Gastroesophageal sphincter (tissue), 4 donors: ENCODE data around the gene CAMSAP3. TPM values are rescaled to one million over a fixed set of nuclear protein-coding genes. Genes with fewer than 3 reads are reported as not detected.
A peak's percentile ranks its signal among the peaks of the same experiment; 100 is the strongest.

ENCODE experiments used
- ATAC-seq: fragments of 150-250 bp; one replicate; pipeline ENCODE4 v1.9.1; 2016; ENCODE audit warnings: mild to moderate bottlenecking, moderate library complexity
- H3K27ac ChIP-seq, 4 donors: fragments of 200-600 bp; sonication (generic) in 3 of 4; 1 replicate in 3 of 4; 2 replicates in 1 of 4; pipeline ENCODE4 v1.5.1; 2016 to 2019
- H3K27me3 ChIP-seq: fragments of 200-600 bp; sonication (generic); one replicate; pipeline ENCODE4 v1.5.1; 2019
- H3K36me3 ChIP-seq, 2 donors: fragments of 200-600 bp; sonication (generic); one replicate each; pipeline ENCODE4 v1.5.1; 2019; ENCODE audit warnings: control low read depth in 1 of 2
- H3K4me1 ChIP-seq, 3 donors: fragments of 200-600 bp; sonication (generic); 1 replicate in 2 of 3; 2 replicates in 1 of 3; pipeline ENCODE4 v1.5.1; 2016 to 2019; ENCODE audit warnings: control low read depth in 2 of 3
- H3K4me3 ChIP-seq, 2 donors: fragments of 200-600 bp; sonication (generic); one replicate each; pipeline ENCODE4 v1.5.1; 2019; ENCODE audit warnings: mild to moderate bottlenecking in 1 of 2, moderate library complexity in 1 of 2
- H3K9me3 ChIP-seq, 3 donors: fragments of 200-600 bp; sonication (generic); one replicate each; pipeline ENCODE4 v1.5.1; 2017 to 2019; ENCODE audit warnings: control low read depth in 2 of 3
- EP300 ChIP-seq: sonication (generic); formaldehyde crosslinking; IDR thresholded peaks from one replicate; pipeline ENCODE4 v1.6.1; 2017; ENCODE audit warnings: antibody characterized with exemption, mild to moderate bottlenecking
- POLR2A ChIP-seq, 2 donors: fragments of 450-650 bp; IDR thresholded peaks; one replicate each; pipeline ENCODE4 v1.6.1; 2017; ENCODE audit warnings: antibody characterized with exemption in 2 of 2, mild to moderate bottlenecking in 2 of 2, moderate library complexity in 1 of 2
- POLR2AphosphoS5 ChIP-seq: sonication (generic); formaldehyde crosslinking; IDR thresholded peaks from one replicate; pipeline ENCODE4 v1.6.1; 2017; ENCODE audit warnings: antibody characterized with exemption
- WGBS, 2 donors: methylation state at CpG; one replicate each; pipeline ENCODE4 v1.1.5; 2018; ENCODE audit warnings: low coverage in 1 of 2; 5-methylcytosine and 5-hydroxymethylcytosine counted together
- total RNA-seq, 4 donors: library from RNA; depleted of rRNA; stranded (reverse); fragments of >200 nt; gene quantifications; one replicate each; pipeline ENCODE4 v1.1.0, GENCODE V29; 2016
- TF ChIP-seq, protein P1 (sequence below), 4 experiments: fragments of 200-600 bp in 2 of 4; fragments of 450-650 bp in 2 of 4; sonication (generic) in 1 of 4; IDR thresholded peaks; one replicate each; pipeline ENCODE4 v1.5.1; 2017 to 2019; ENCODE audit warnings: antibody characterized with exemption in 4 of 4, mild to moderate bottlenecking in 2 of 4, moderate library complexity in 2 of 4

The CAMSAP3 gene
- total RNA-seq, 4 donors from 2014 or later, result 0.46 to 2.1 TPM; not detected in 2

DNA sequence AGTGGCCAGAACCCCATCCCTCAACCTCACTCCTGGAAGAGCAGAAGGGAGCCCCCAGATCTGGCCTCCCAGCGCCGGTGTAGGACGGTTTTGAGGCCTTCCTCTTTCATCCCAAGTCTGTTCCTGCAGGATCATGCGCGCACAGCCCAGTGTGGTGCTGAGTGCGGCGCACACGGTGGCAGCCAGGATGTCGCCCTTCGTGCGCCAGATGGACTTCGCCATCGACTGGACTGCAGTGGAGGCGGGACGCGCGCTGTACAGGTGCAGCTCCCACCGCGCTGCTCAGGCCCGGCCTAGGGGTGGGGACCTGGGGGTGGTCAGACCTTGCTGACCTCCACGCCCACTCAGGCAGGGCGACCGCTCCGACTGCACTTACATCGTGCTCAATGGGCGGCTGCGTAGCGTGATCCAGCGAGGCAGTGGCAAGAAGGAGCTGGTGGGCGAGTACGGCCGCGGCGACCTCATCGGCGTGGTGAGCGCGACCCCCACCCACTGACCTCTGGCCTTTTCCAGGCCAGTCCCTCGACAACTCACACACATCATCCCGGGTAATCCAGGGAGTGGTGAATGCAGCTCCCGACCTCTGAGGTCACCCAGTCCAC lies 45.4 kb upstream of the CAMSAP3 start:
- Histone ChIP-seq H3K4me3 (no peak overlapping the region), H3K9me3 (no peaks in the 10 kb centered on the region), H3K27me3 (no peaks in the 10 kb centered on the region), H3K36me3 (peaks cover 0 to 68% of the 10 kb centered on the region in 2 donors), H3K27ac (peak overlapping the region in 2 of 4 donors; percentile 42 to 72), H3K4me1 (peaks cover 0 to 16% (median 0%) of the 10 kb centered on the region in 3 donors)
- no peak for ATAC-seq
- TF ChIP-seq POLR2A (IDR thresholded peaks at IDR 0.05), result no peak
- TF ChIP-seq POLR2AphosphoS5, result no peak
- TF ChIP-seq EP300, result no peak
- TF ChIP-seq, protein P1, sequence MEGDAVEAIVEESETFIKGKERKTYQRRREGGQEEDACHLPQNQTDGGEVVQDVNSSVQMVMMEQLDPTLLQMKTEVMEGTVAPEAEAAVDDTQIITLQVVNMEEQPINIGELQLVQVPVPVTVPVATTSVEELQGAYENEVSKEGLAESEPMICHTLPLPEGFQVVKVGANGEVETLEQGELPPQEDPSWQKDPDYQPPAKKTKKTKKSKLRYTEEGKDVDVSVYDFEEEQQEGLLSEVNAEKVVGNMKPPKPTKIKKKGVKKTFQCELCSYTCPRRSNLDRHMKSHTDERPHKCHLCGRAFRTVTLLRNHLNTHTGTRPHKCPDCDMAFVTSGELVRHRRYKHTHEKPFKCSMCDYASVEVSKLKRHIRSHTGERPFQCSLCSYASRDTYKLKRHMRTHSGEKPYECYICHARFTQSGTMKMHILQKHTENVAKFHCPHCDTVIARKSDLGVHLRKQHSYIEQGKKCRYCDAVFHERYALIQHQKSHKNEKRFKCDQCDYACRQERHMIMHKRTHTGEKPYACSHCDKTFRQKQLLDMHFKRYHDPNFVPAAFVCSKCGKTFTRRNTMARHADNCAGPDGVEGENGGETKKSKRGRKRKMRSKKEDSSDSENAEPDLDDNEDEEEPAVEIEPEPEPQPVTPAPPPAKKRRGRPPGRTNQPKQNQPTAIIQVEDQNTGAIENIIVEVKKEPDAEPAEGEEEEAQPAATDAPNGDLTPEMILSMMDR (IDR thresholded peaks at IDR 0.05), result no peak
- 91% methylated on average over 6 of the region's 41 CpGs; no CpG with 5 or more reads in 1 of the 2 donors for WGBS, 2 donors

DNA sequence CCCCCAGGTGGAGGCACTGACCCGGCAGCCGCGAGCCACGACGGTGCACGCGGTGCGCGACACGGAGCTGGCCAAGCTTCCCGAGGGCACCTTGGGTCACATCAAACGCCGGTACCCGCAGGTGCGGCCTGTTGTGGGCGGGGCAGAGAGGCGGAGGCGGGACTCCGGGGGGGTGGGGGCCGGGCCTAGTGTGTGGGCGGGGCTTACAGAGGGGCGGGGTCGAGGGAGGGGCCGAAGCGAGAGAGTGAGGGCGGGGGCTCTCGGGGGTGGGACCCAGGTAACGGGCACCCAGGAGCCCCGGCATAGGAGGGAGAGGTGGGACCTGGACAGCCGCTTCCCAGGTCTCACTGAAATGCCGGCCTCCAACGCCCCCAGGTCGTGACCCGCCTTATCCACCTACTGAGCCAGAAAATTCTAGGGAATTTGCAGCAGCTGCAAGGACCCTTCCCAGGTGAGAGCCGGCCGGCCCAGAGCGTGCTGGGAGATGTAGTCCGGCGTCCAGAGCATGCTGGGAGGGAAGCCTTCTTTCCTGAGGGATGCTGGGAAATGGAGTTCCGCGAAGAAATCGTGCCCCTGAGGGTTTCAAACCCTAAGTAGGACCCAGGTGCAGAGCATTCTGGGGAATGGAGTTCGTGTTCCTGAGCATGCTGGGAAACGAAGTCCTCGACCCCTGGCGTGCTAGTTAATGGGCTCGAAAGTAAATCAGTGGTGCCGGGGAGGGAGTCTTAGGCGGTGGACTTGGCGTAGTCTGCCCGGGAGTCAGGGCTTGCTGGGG lies 44.5 kb upstream of the CAMSAP3 start:
- peak; percentile 92 for ATAC-seq
- WGBS, 2 donors, result 0% methylated on average over 1 of the region's 51 CpGs; no CpG with 5 or more reads in 1 of the 2 donors

DNA sequence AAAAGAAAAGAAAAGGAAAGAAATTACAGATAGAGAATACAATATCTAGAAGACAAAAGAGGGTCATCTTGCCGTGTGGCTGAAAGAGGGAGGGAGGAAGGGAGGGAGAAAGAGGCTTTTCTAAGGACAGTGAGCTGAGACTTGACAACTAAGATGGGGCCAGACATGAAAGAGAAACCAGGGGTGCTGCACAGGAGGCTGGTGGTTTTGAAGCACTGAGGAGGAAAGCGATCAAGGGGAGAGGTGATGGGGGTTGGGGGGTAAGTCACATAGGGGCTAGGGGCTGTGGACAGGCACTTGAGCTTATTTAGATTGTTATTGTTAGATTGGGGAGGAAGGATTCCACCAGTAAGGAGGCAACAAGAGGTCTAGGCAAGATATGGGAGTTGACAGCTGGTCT lies 42.9 kb upstream of the CAMSAP3 start:
- peaks cover 0 to 16% (median 0%) of the 10 kb centered on the region in 3 donors for H3K4me1 ChIP-seq
- TF ChIP-seq POLR2A (IDR thresholded peaks at IDR 0.05) (no peak), POLR2AphosphoS5 (no peak), EP300 (no peak)
- TF ChIP-seq, protein P1 (IDR thresholded peaks at IDR 0.05), result no peak
- H3K4me3 ChIP-seq, result no peak overlapping the region
- 0 to 50% methylated on average over 1 to 2 of the region's 2 CpGs for WGBS, 2 donors
- ATAC-seq, result no peak
- H3K36me3 ChIP-seq, result peaks cover 0 to 72% of the 10 kb centered on the region in 2 donors
- no peaks in the 10 kb centered on the region for H3K9me3 ChIP-seq
- H3K27me3 ChIP-seq, result no peaks in the 10 kb centered on the region
- H3K27ac ChIP-seq, result no peak overlapping the region

More for the DNA sequence above, 44.5 kb upstream of the CAMSAP3 start:
- H3K4me3 ChIP-seq, result peak overlapping the region in 1 of 2 donors; percentile 33
- peaks cover 0 to 16% (median 0%) of the 10 kb centered on the region in 3 donors for H3K4me1 ChIP-seq
- TF ChIP-seq POLR2AphosphoS5 (no peak), POLR2A (IDR thresholded peaks at IDR 0.05) (no peak)
- H3K36me3 ChIP-seq, result peaks cover 0 to 68% of the 10 kb centered on the region in 2 donors
- H3K9me3 ChIP-seq, result no peaks in the 10 kb centered on the region
- no peaks in the 10 kb centered on the region for H3K27me3 ChIP-seq
- H3K27ac ChIP-seq, result peak overlapping the region in 3 of 4 donors; percentile 31 to 72 (median 42)

DNA sequence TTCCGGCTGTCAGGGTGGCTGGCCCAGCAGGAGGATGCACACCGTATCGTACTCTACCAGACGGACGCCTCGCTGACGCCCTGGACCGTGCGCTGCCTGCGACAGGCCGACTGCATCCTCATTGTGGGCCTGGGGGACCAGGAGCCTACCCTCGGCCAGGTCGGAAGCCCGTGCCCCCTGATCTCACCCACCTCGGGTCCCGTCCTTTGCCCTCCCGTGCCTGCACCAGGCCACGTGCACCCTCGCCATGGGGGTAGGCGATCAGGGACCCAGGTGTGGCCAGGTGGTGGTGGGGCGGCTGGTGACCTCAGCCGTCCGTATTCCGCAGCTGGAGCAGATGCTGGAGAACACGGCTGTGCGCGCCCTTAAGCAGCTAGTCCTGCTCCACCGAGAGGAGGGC lies 41.1 kb upstream of the CAMSAP3 start:
- Histone ChIP-seq H3K4me1 (peaks cover 0 to 16% (median 0%) of the 10 kb centered on the region in 3 donors), H3K9me3 (no peaks in the 10 kb centered on the region), H3K4me3 (no peak overlapping the region), H3K36me3 (peaks cover 0 to 88% of the 10 kb centered on the region in 2 donors), H3K27ac (no peak overlapping the region), H3K27me3 (no peaks in the 10 kb centered on the region)
- no peak for ATAC-seq
- 87% methylated on average over 3 of the region's 28 CpGs; no CpG with 5 or more reads in 1 of the 2 donors for WGBS, 2 donors
- no peak for TF ChIP-seq POLR2A (IDR thresholded peaks at IDR 0.05)
- TF ChIP-seq POLR2AphosphoS5, result no peak
- TF ChIP-seq, protein P1 (IDR thresholded peaks at IDR 0.05), result no peak
- TF ChIP-seq EP300, result no peak

DNA sequence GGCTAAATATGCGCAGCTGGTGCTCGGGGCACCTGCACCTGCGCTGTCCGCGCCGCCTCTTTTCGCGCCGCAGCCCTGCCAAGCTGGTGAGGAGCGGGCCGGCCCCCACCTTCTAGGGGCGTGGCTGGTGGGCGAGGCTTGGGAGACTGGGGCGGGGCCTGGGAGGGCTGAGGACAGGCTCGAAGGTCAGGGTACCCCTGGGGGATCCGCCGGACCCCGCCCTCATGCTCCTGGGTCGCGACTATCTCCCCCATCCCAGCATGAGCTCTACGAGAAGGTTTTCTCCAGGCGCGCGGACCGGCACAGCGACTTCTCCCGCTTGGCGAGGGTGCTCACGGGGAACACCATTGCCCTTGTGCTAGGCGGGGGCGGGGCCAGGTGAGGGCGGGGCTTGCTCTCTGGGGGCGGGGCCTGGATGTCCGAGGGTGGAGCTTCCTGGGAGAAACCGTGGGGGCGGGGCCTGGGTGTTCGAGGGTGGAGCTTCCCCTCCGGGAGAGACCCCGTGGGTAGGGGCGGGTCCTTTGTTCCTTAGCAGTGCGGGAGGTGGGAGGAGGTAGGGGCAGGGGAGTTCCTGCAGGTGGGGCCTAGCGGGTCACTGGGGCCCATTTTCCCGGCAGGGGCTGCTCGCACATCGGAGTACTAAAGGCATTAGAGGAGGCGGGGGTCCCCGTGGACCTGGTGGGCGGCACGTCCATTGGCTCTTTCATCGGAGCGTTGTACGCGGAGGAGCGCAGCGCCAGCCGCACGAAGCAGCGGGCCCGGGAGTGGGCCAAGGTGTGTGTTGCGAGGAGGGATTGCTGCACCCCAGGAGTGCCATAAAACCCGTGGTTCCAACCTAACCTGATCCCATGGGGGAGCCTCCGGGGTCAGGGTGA lies 40.4 kb upstream of the CAMSAP3 start:
- no CpG with 5 or more reads among the region's 62 CpGs for WGBS, 2 donors
- no peaks in the 10 kb centered on the region for H3K27me3 ChIP-seq
- peaks cover 0 to 88% of the 10 kb centered on the region in 2 donors for H3K36me3 ChIP-seq
- H3K4me3 ChIP-seq, result no peak overlapping the region
- H3K4me1 ChIP-seq, result peaks cover 0 to 16% (median 0%) of the 10 kb centered on the region in 3 donors
- no peak overlapping the region for H3K27ac ChIP-seq
- TF ChIP-seq, protein P1 (IDR thresholded peaks at IDR 0.05), result no peak
- TF ChIP-seq POLR2AphosphoS5 (no peak), EP300 (no peak), POLR2A (IDR thresholded peaks at IDR 0.05) (no peak)
- no peaks in the 10 kb centered on the region for H3K9me3 ChIP-seq
- no peak for ATAC-seq
